ENCODE results near the gene LYZL6.

- TF ChIP-seq ZBTB40 (IDR thresholded peaks at IDR 0.05; ENCODE audit: borderline replicate concordance) (no peak), CTCF (IDR thresholded peaks at IDR 0.05 in 2 of 3, conservative IDR thresholded peaks at IDR 0.05 in 1 of 3; ENCODE audit: control insufficient read depth in 2 of 3, extremely low read depth in 1 of 3, insufficient read depth in 1 of 3, low read depth in 3 of 3, low read length in 3 of 3) (no peak), HCFC1 (IDR thresholded peaks at IDR 0.05; ENCODE audit: low read length) (no peak), BRCA1 (IDR thresholded peaks at IDR 0.05; ENCODE audit: low read depth, low read length) (no peak), STAT3 (IDR thresholded peaks at IDR 0.05; ENCODE audit: low read depth, low read length) (no peak), REST (IDR thresholded peaks at IDR 0.05; ENCODE audit: low read depth, low read length) (no peak), SMARCA5 (IDR thresholded peaks at IDR 0.05) (no peak), EZH2 (IDR thresholded peaks at IDR 0.05; ENCODE audit: borderline replicate concordance, control insufficient read depth, low read depth, low read length) (no peak), MTA3 (IDR thresholded peaks at IDR 0.05; ENCODE audit: borderline replicate concordance, low read length) (no peak), PRDM15 (CRISPR knock-in tag; IDR thresholded peaks at IDR 0.05) (no peak), POLR2AphosphoS5 (IDR thresholded peaks at IDR 0.05; ENCODE audit: low read length) (no peak), HDAC2 (IDR thresholded peaks at IDR 0.05) (no peak), ATF7 (IDR thresholded peaks at IDR 0.05; ENCODE audit: low read depth) (no peak)
Measured at GRCh38 chr17:35927714-35928113, 15.8 kb downstream of the LYZL6 start.
